ENCODE data around the gene NKX6-2. TPM values are rescaled to one million over a fixed set of nuclear protein-coding genes. Genes with fewer than 3 reads are reported as not detected.

The NKX6-2 gene
- total RNA-seq, 4 donors from 2014 or later, result 0.14 TPM; not detected in 3

DNA sequence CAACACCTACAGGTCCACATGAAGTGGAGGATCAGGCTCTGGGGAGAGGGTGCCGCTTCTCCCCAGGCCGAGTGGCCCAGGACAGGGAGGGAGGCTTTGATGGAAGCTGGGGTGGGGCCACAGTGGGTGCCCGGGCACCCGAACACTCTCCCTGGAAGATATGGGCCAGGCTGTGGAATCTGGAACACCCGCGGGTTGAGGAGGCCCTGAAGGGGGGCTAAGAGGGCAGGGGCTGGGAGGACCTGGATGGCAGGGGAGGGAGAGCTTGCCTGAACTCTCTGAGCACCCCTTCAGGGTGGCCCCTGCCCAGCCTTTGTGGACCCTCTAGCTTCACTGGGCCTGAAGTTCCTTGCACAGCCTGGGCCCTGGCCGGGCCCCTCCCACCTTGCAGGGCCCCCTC lies 4.5 kb upstream of the NKX6-2 start:
- H3K4me1 ChIP-seq, result peaks cover 0 to 28% of the 10 kb centered on the region in 2 donors
- TF ChIP-seq POLR2A (IDR thresholded peaks at IDR 0.05), result no peak
- TF ChIP-seq CTCF (IDR thresholded peaks at IDR 0.05), result no peak
- peaks cover 8 to 12% of the 10 kb centered on the region in 2 donors for H3K27me3 ChIP-seq
- no peaks in the 10 kb centered on the region for H3K36me3 ChIP-seq
- intact Hi-C loops (cut with DNase I; ENCODE audit: low total_unique reads), result no loop called here
- no peak overlapping the region for H3K4me3 ChIP-seq
- H3K9me3 ChIP-seq, result no peaks in the 10 kb centered on the region
- no peak overlapping the region for H3K27ac ChIP-seq
- no peak for DNase-seq

DNA sequence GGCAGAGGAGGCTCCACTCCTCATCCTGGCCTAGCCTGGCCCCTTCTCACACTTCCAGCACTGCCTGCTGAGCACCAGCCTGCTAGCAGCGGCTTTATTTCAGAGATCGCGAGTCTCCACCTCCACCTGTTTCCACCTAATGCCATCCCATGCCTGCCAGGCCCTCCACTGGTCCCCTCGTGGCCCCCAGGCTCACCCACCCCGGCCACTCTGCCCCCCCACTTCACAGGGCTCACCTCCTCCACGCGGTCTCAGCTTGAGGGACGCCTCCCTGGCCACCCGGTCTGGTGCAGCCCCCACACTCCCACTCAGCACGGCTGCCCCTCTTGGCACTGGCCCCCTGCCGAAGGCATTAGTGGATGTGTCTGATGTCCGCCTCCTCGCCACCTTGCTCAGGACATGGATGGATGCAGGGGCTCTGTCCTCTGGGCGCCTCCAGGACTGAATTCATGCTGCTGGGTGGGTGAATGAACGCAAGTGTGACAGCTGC lies 3.8 kb upstream of the NKX6-2 start:
- peaks cover 0 to under 1% of the 10 kb centered on the region in 2 donors for H3K9me3 ChIP-seq
- no peak for TF ChIP-seq POLR2A (IDR thresholded peaks at IDR 0.05)
- H3K36me3 ChIP-seq, result no peaks in the 10 kb centered on the region
- intact Hi-C loops (cut with DNase I; ENCODE audit: low total_unique reads), result no loop called here
- peaks cover 0 to 36% of the 10 kb centered on the region in 2 donors for H3K4me1 ChIP-seq
- DNase-seq, result no peak
- peaks cover 8 to 16% of the 10 kb centered on the region in 2 donors for H3K27me3 ChIP-seq
- no peak overlapping the region for H3K27ac ChIP-seq
- no peak overlapping the region for H3K4me3 ChIP-seq

GRCh38 chr10:132788831-132789219 lies 2.9 kb upstream of the NKX6-2 start:
- Histone ChIP-seq H3K27me3 (peaks cover 8 to 21% of the 10 kb centered on the region in 2 donors), H3K36me3 (no peaks in the 10 kb centered on the region), H3K4me1 (peaks cover 0 to 36% of the 10 kb centered on the region in 2 donors), H3K4me3 (no peak overlapping the region), H3K27ac (no peak overlapping the region), H3K9me3 (peaks cover 0 to 9% of the 10 kb centered on the region in 2 donors)
- intact Hi-C loops (cut with DNase I; ENCODE audit: low total_unique reads), result no loop called here
- no peak for DNase-seq
- TF ChIP-seq CTCF (IDR thresholded peaks at IDR 0.05), result no peak
- no peak for TF ChIP-seq POLR2A (IDR thresholded peaks at IDR 0.05)

DNA sequence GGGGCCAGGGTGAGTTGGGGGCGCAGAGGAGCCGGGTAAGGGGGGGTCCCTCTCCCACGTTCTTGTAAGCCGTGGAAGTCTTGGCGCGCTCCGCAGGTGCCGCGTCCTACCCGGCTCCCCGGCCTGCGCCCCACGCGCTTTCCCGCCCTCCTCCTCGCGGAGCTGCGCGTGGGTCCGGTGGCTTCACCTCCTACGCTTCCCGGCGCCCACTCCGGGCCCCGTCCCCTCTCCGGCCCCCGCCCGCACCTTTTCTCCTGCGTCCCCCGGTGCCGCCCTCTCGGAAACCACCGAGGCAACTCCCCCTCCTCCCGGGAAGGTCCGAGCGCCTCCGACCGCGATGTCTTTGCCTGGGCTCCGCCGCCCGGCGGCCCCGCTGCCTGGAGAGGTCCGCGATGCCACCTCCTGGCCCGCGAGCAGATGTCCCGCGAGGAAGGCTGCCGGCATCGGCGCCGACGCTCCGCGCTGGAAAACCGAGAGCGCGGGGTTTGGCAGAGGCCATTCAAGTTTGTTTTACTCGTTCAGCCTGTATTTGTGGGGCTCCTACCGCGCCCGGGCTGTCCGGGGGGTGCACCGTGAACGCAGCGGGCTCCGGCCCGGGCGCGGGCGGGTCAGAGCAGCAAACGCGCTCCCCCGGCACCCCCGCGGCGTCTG lies 2.4 kb upstream of the NKX6-2 start:
- Histone ChIP-seq H3K9me3 (peaks cover 0 to 11% of the 10 kb centered on the region in 2 donors), H3K36me3 (no peaks in the 10 kb centered on the region), H3K27me3 (peaks cover 8 to 21% of the 10 kb centered on the region in 2 donors), H3K27ac (no peak overlapping the region), H3K4me1 (peaks cover 0 to 36% of the 10 kb centered on the region in 2 donors), H3K4me3 (no peak overlapping the region)
- TF ChIP-seq POLR2A (IDR thresholded peaks at IDR 0.05) (no peak), CTCF (IDR thresholded peaks at IDR 0.05) (no peak)
- no peak for DNase-seq
- intact Hi-C loops (cut with DNase I; ENCODE audit: low total_unique reads), result no loop called here

DNA sequence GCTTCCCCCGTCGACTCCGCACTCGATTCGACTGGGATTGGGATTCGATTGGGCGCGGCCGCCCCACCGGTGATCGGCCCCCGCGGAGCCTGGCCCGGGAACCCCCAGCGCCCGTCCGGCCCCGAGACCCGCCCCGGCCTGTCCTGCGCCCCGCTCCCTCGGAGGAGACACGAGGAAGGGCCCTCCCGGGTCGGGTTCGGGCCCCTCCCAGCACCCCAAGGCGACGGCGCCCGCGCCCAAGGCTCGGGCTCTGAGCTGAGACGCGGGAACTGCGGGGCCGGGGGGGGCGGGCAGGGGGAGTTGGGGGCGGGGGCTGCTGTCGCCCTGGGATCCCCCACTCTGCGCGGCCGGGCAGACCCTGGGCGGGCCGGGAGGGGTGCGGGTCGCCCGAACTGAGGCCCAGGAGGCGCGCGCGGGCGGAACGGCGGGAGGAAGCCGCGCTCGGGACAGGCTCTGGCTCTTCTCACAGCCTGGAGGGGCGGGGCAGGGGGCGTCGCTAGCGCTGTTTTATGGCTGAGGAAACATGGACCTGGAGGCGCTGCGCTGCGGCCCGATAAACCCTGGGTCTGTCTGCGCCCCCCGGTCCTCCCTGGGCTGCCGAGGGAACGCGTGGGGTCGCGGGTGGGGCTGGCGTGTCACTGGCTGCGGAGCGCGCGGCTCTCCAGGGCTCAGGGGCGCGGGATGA lies 1.7 kb upstream of the NKX6-2 start:
- Histone ChIP-seq H3K4me3 (no peak overlapping the region), H3K4me1 (peaks cover 0 to 36% of the 10 kb centered on the region in 2 donors), H3K9me3 (peaks cover 0 to 11% of the 10 kb centered on the region in 2 donors), H3K27ac (no peak overlapping the region), H3K36me3 (no peaks in the 10 kb centered on the region), H3K27me3 (peaks cover 8 to 21% of the 10 kb centered on the region in 2 donors)
- TF ChIP-seq POLR2A (IDR thresholded peaks at IDR 0.05) (no peak), CTCF (IDR thresholded peaks at IDR 0.05) (no peak)
- intact Hi-C loops (cut with DNase I; ENCODE audit: low total_unique reads), result no loop called here
- DNase-seq, result no peak

All from uterus (tissue), 4 donors.